Mesothelial cell of epicardium (in vitro differentiated cells): ENCODE measurements around the gene DNAJB14. TPM values are rescaled to one million over a fixed set of nuclear protein-coding genes. Genes with fewer than 3 reads are reported as not detected.

Source experiments
- DNase-seq, 2 experiments: peaks; one replicate each; pipeline ENCODE4 v3.0.0; 2021; ENCODE audit warnings: low spot score in 2 of 2; ENCODE audit not compliant: unreplicated experiment in 2 of 2
- H3K27ac Mint-ChIP-seq: 2 replicates; pipeline ENCODE4 v1.8.0; 2021; ENCODE audit warnings: mixed read lengths
- H3K27me3 Mint-ChIP-seq: 2 replicates; pipeline ENCODE4 v1.8.0; 2021; ENCODE audit warnings: low read depth, mixed read lengths
- H3K36me3 Mint-ChIP-seq: 2 replicates; pipeline ENCODE4 v1.8.0; 2021; ENCODE audit warnings: mixed read lengths
- H3K4me1 Mint-ChIP-seq: 2 replicates; pipeline ENCODE4 v1.8.0; 2021; ENCODE audit warnings: mixed read lengths
- H3K4me3 Mint-ChIP-seq: 2 replicates; pipeline ENCODE4 v1.8.0; 2021; ENCODE audit warnings: mild to moderate bottlenecking, moderate library complexity, mixed read lengths
- H3K9me3 Mint-ChIP-seq: 2 replicates; pipeline ENCODE4 v1.8.0; 2021; ENCODE audit warnings: mixed read lengths
- total RNA-seq: library from RNA; stranded (reverse); gene quantifications from 3 replicates; pipeline ENCODE4 v1.2.1, GENCODE V29; 2021
- TF ChIP-seq, protein P1 (sequence below): fragments of 200-600 bp; sonication (generic); IDR thresholded peaks from one replicate; pipeline ENCODE4 v1.5.0; 2021; ENCODE audit warnings: antibody characterized with exemption; ENCODE audit not compliant: unreplicated experiment

The DNAJB14 gene
- total RNA-seq, 1 donor from 2014 or later, result 55.9 TPM

- H3K27me3 Mint-ChIP-seq, result no peaks in the 10 kb centered on the region
- TF ChIP-seq, protein P1, sequence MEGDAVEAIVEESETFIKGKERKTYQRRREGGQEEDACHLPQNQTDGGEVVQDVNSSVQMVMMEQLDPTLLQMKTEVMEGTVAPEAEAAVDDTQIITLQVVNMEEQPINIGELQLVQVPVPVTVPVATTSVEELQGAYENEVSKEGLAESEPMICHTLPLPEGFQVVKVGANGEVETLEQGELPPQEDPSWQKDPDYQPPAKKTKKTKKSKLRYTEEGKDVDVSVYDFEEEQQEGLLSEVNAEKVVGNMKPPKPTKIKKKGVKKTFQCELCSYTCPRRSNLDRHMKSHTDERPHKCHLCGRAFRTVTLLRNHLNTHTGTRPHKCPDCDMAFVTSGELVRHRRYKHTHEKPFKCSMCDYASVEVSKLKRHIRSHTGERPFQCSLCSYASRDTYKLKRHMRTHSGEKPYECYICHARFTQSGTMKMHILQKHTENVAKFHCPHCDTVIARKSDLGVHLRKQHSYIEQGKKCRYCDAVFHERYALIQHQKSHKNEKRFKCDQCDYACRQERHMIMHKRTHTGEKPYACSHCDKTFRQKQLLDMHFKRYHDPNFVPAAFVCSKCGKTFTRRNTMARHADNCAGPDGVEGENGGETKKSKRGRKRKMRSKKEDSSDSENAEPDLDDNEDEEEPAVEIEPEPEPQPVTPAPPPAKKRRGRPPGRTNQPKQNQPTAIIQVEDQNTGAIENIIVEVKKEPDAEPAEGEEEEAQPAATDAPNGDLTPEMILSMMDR, result no peak
- no peak for DNase-seq
- no peak overlapping the region for H3K27ac Mint-ChIP-seq
- no peak overlapping the region for H3K4me3 Mint-ChIP-seq
- H3K4me1 Mint-ChIP-seq, result no peaks in the 10 kb centered on the region
- H3K9me3 Mint-ChIP-seq, result peaks cover 23% of the 10 kb centered on the region
- H3K36me3 Mint-ChIP-seq, result peaks cover 62% of the 10 kb centered on the region
These were observed 31.0 kb downstream of the DNAJB14 start for GRCh38 chr4:99915449-99915848.

DNA sequence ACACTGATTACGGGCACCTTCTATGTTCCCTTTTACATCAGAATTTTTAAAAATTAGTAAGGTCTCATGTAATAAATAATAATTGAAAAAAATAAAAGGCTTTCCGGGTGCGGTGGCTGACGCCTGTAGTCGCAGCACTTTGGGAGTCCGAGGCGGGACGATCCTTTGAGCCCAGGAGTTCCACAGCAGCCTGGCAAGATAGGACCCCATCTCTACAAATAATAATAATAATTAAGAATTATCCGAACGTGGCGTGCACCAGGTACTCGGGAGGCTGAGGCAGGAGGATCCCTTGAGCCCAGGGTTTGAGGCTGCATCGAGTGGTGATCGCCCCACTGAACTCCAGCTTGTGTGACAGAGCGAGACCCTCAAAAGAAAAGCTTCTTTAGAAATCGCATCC is 51.4 kb downstream of the DNAJB14 start:
- Mint-ChIP-seq H3K4me1 (peaks cover 27% of the 10 kb centered on the region), H3K27me3 (no peaks in the 10 kb centered on the region), H3K4me3 (peak overlapping the region; percentile 97), H3K27ac (peak overlapping the region; percentile 94), H3K9me3 (no peaks in the 10 kb centered on the region), H3K36me3 (no peaks in the 10 kb centered on the region)
- TF ChIP-seq, protein P1, result no peak
- DNase-seq, result no peak

GRCh38 chr4:99894161-99894997 is 52.0 kb downstream of the DNAJB14 start, which contains the start of gene LAMTOR3:
TSS of gene LAMTOR3 (minus strand) at chr4:99894427. CDS start at chr4:99893963, 464 bp downstream.
- Mint-ChIP-seq H3K36me3 (no peaks in the 10 kb centered on the region), H3K4me3 (peak within 1 kb of the TSS; percentile 97), H3K27ac (peak within 1 kb of the TSS; percentile 99), H3K9me3 (no peaks in the 10 kb centered on the region), H3K27me3 (no peaks in the 10 kb centered on the region), H3K4me1 (peaks cover 27% of the 10 kb centered on the region)
- peak; percentile 75 to 83 for DNase-seq
- TF ChIP-seq, protein P1, result no peak

DNA sequence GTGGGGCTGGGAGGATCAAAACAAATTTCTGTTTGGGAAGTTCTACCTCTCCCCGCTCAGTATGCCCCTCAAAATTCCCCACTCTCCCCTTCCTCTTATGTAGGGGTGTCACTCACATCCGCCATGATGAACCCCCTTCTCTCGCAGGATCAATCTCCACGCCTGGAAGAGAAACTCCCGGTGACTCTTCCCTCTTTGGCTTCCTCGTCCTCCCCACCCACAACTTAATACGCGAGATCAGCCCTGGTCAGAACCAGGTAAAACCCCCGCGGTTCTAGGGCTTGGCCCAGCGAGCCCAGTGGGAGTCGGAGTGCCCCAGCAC is 52.6 kb downstream of the DNAJB14 start:
- TF ChIP-seq, protein P1, result no peak
- H3K36me3 Mint-ChIP-seq, result no peaks in the 10 kb centered on the region
- peaks cover 27% of the 10 kb centered on the region for H3K4me1 Mint-ChIP-seq
- H3K9me3 Mint-ChIP-seq, result no peaks in the 10 kb centered on the region
- H3K27ac Mint-ChIP-seq, result peak overlapping the region; percentile 99
- DNase-seq, result no peak
- H3K4me3 Mint-ChIP-seq, result peak overlapping the region; percentile 97
- no peaks in the 10 kb centered on the region for H3K27me3 Mint-ChIP-seq

GRCh38 chr4:99893029-99893428 is 53.4 kb downstream of the DNAJB14 start:
- Mint-ChIP-seq H3K4me3 (peak overlapping the region; percentile 97), H3K36me3 (no peaks in the 10 kb centered on the region), H3K27ac (peak overlapping the region; percentile 99), H3K9me3 (no peaks in the 10 kb centered on the region), H3K27me3 (no peaks in the 10 kb centered on the region), H3K4me1 (peaks cover 27% of the 10 kb centered on the region)
- DNase-seq, result no peak
- TF ChIP-seq, protein P1, result no peak
